Measurements from ENCODE around the gene ECM2.

Gene ECM2

GRCh38 chr9:92463387-92463786 lies 72.4 kb downstream of the ECM2 start:
- no peak for DNase-seq

- DNase-seq, result no peak
Observed at GRCh38 chr9:92457576-92457975, 78.2 kb downstream of the ECM2 start.

GRCh38 chr9:92455217-92455616 lies 80.6 kb downstream of the ECM2 start:
- DNase-seq, result no peak

GRCh38 chr9:92446536-92446935 lies 89.3 kb downstream of the ECM2 start:
- DNase-seq, result no peak
